ENCODE data around the gene SLC25A52. TPM values are rescaled to one million over a fixed set of nuclear protein-coding genes. Genes with fewer than 3 reads are reported as not detected.

SLC25A52 gene
- total and polyA plus RNA-seq, 3 donors from 2014 or later, result 4.0 to 23.4 (median 5.7) TPM

- H3K27ac ChIP-seq, result no peak overlapping the region
- H3K36me3 ChIP-seq (ENCODE audit: low read depth, missing control alignments), result no peaks in the 10 kb centered on the region
- intact Hi-C loops (cut with DNase I; ENCODE audit: low total_unique reads), result no loop called here
- no peaks in the 10 kb centered on the region for H3K4me1 ChIP-seq
- no peaks in the 10 kb centered on the region for H3K9me3 ChIP-seq
- no peak for TF ChIP-seq POLR2A (IDR thresholded peaks at IDR 0.05)
- TF ChIP-seq, protein P1, sequence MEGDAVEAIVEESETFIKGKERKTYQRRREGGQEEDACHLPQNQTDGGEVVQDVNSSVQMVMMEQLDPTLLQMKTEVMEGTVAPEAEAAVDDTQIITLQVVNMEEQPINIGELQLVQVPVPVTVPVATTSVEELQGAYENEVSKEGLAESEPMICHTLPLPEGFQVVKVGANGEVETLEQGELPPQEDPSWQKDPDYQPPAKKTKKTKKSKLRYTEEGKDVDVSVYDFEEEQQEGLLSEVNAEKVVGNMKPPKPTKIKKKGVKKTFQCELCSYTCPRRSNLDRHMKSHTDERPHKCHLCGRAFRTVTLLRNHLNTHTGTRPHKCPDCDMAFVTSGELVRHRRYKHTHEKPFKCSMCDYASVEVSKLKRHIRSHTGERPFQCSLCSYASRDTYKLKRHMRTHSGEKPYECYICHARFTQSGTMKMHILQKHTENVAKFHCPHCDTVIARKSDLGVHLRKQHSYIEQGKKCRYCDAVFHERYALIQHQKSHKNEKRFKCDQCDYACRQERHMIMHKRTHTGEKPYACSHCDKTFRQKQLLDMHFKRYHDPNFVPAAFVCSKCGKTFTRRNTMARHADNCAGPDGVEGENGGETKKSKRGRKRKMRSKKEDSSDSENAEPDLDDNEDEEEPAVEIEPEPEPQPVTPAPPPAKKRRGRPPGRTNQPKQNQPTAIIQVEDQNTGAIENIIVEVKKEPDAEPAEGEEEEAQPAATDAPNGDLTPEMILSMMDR (IDR thresholded peaks at IDR 0.05), result peak; percentile 49 to 88 (median 79)
- no peaks in the 10 kb centered on the region for H3K27me3 ChIP-seq
- H3K4me3 ChIP-seq, result no peak overlapping the region
- DNase-seq, result peak; percentile 92
- 34 to 38% methylated on average over 7 of the region's 7 CpGs for WGBS, 2 donors
Observed at GRCh38 chr18:31722369-31722957, 38.2 kb downstream of the SLC25A52 start.

- WGBS, 2 donors, result 81 to 85% methylated on average over 3 of the region's 3 CpGs
- TF ChIP-seq, protein P1 (IDR thresholded peaks at IDR 0.05), result no peak
- no peak for TF ChIP-seq POLR2A (IDR thresholded peaks at IDR 0.05)
- no peak overlapping the region for H3K27ac ChIP-seq
- no peaks in the 10 kb centered on the region for H3K9me3 ChIP-seq
- H3K4me1 ChIP-seq, result no peaks in the 10 kb centered on the region
- no peak overlapping the region for H3K4me3 ChIP-seq
- no peaks in the 10 kb centered on the region for H3K36me3 ChIP-seq (ENCODE audit: low read depth, missing control alignments)
- no peaks in the 10 kb centered on the region for H3K27me3 ChIP-seq
- no peak for DNase-seq
- intact Hi-C loops (cut with DNase I; ENCODE audit: low total_unique reads), result no loop called here
Observed at GRCh38 chr18:31721601-31722000, 39.1 kb downstream of the SLC25A52 start.

GRCh38 chr18:31720867-31721266 lies 39.8 kb downstream of the SLC25A52 start:
- no peak for DNase-seq
- Histone ChIP-seq H3K27me3 (no peaks in the 10 kb centered on the region), H3K36me3 (ENCODE audit: low read depth, missing control alignments) (no peaks in the 10 kb centered on the region), H3K4me3 (no peak overlapping the region), H3K4me1 (no peaks in the 10 kb centered on the region), H3K27ac (no peak overlapping the region), H3K9me3 (no peaks in the 10 kb centered on the region)
- WGBS, 2 donors, result 48 to 64% methylated on average over 7 of the region's 7 CpGs
- no peak for TF ChIP-seq POLR2A (IDR thresholded peaks at IDR 0.05)
- TF ChIP-seq, protein P1 (IDR thresholded peaks at IDR 0.05), result no peak
- intact Hi-C loops (cut with DNase I; ENCODE audit: low total_unique reads), result no loop called here

- WGBS, 2 donors, result 95 to 97% methylated on average over 7 of the region's 7 CpGs
- H3K27ac ChIP-seq, result no peak overlapping the region
- intact Hi-C loops (cut with DNase I; ENCODE audit: low total_unique reads), result no loop called here
- H3K4me3 ChIP-seq, result no peak overlapping the region
- no peaks in the 10 kb centered on the region for H3K36me3 ChIP-seq (ENCODE audit: low read depth, missing control alignments)
- H3K27me3 ChIP-seq, result no peaks in the 10 kb centered on the region
- H3K9me3 ChIP-seq, result no peaks in the 10 kb centered on the region
- H3K4me1 ChIP-seq, result no peaks in the 10 kb centered on the region
- no peak for DNase-seq
- TF ChIP-seq, protein P1 (IDR thresholded peaks at IDR 0.05), result no peak
Observed at GRCh38 chr18:31719363-31720006, 41.2 kb downstream of the SLC25A52 start.

DNA sequence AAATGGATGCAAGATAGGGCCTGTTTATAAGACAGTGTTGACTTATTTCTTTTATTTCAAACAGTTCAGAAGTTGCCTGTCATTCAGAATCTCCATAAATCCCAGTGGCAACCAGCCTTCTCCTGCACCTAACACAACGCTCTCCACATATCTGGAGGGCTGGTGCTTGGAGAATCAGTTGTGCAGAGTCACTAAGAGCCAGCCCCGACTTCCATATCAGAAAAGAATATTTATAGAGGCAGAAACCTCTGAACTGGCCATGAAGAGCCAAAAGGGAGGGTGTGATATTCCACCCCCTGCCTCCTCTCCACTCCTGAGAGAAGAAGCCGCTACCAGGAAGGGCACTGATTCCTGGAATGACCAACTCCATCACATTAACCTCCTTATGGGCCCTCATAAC lies 42.3 kb downstream of the SLC25A52 start:
- Histone ChIP-seq H3K9me3 (no peaks in the 10 kb centered on the region), H3K27ac (no peak overlapping the region), H3K4me1 (no peaks in the 10 kb centered on the region), H3K27me3 (no peaks in the 10 kb centered on the region), H3K4me3 (no peak overlapping the region), H3K36me3 (ENCODE audit: low read depth, missing control alignments) (no peaks in the 10 kb centered on the region)
- intact Hi-C loops (cut with DNase I; ENCODE audit: low total_unique reads), result no loop called here
- no peak for TF ChIP-seq POLR2A (IDR thresholded peaks at IDR 0.05)
- TF ChIP-seq, protein P1 (IDR thresholded peaks at IDR 0.05), result no peak
- DNase-seq, result no peak
- WGBS, 2 donors, result 85 to 93% methylated on average over 3 of the region's 3 CpGs

Data from testis (tissue), 3 donors.